Effector memory CD8-positive, alpha-beta T cell (primary cell): ENCODE data around the gene HSPA4.
"Not testable (repeated sequence)": the region's sequence is repeated elsewhere in the genome, so short reads cannot be mapped to it uniquely, and the experiment has no call there.

ENCODE experiments used
- ATAC-seq: fragments of 150-1000 bp; cut with Tn5 transposase; replicated peaks from 2 replicates; pipeline ENCODE4 v1.10.0; 2021; ENCODE audit warnings: mild to moderate bottlenecking, moderate library complexity
- DNase-seq, 3 experiments: peaks; one replicate each; pipeline ENCODE4 v3.0.0; 2021
- H3K27ac Mint-ChIP-seq, 2 donors: one replicate each; pipeline ENCODE4 v1.8.0; 2022; ENCODE audit warnings: mild to moderate bottlenecking in 2 of 2, mixed read lengths in 2 of 2, moderate library complexity in 2 of 2
- H3K27me3 Mint-ChIP-seq, 2 donors: one replicate each; pipeline ENCODE4 v1.8.0; 2022; ENCODE audit warnings: mixed read lengths in 2 of 2
- H3K36me3 Mint-ChIP-seq: one replicate; pipeline ENCODE4 v1.8.0; 2022; ENCODE audit warnings: mild to moderate bottlenecking, moderate library complexity, mixed read lengths; ENCODE audit not compliant: insufficient read depth
- H3K4me1 Mint-ChIP-seq, 2 donors: one replicate each; pipeline ENCODE4 v1.8.0; 2022; ENCODE audit warnings: low read depth in 2 of 2, mixed read lengths in 2 of 2
- H3K4me3 Mint-ChIP-seq, 2 donors: one replicate each; pipeline ENCODE4 v1.8.0; 2022; ENCODE audit warnings: mild to moderate bottlenecking in 2 of 2, mixed read lengths in 2 of 2, moderate library complexity in 2 of 2
- H3K9me3 Mint-ChIP-seq, 2 donors: one replicate each; pipeline ENCODE4 v1.8.0; 2022; ENCODE audit warnings: mixed read lengths in 2 of 2

Gene HSPA4

DNA sequence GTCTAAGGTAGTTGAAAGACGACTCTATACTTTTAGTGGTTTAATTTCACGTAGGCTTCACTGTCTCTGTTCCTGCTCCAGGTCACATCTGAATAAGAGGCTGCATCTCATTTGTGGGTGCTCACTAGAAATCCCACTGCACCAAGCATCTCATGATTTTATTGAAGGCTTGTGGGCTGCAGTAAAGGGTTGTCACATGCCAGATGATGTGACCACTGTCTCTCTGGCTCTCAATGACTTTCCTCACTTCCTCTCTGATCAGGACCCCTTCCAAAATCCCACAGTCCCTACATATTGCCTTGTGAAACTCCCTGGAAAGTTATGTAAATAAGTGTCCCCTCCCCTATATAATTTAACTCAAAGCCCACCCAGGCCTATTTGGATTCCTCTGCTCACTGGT, 16.6 kb upstream of the HSPA4 start:
- no peak overlapping the region for H3K4me3 Mint-ChIP-seq
- H3K27ac Mint-ChIP-seq: no peak overlapping the region
- H3K9me3 Mint-ChIP-seq: no peaks in the 10 kb centered on the region
- H3K36me3 Mint-ChIP-seq: no peaks in the 10 kb centered on the region
- no peaks in the 10 kb centered on the region for H3K27me3 Mint-ChIP-seq
- H3K4me1 Mint-ChIP-seq: peaks cover 6 to 9% of the 10 kb centered on the region in 2 donors
- DNase-seq (no peak), ATAC-seq (no peak)

DNA sequence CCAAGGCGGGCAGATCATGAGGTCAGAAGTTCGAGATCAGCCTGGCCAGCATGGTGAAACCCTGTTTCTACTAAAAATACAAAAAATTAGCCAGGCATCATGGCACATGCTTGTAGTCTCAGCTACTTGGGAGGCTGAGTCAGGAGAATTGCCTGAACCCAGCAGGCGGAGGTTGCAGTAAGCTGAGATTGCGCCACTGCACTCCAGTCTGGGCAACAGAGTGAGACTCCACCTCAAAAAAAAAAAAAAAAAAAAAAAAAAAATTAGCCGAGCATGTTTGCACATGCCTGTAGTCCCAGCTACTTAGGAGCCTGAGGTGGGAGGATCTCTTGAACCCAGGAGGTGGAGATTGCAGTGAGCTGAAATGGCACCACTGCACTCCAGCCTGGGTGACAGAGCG, 15.1 kb upstream of the HSPA4 start:
- H3K4me1 Mint-ChIP-seq, ATAC-seq, H3K27ac Mint-ChIP-seq, H3K9me3 Mint-ChIP-seq, H3K36me3 Mint-ChIP-seq, H3K27me3 Mint-ChIP-seq, DNase-seq, H3K4me3 Mint-ChIP-seq: not testable (repeated sequence)

DNA sequence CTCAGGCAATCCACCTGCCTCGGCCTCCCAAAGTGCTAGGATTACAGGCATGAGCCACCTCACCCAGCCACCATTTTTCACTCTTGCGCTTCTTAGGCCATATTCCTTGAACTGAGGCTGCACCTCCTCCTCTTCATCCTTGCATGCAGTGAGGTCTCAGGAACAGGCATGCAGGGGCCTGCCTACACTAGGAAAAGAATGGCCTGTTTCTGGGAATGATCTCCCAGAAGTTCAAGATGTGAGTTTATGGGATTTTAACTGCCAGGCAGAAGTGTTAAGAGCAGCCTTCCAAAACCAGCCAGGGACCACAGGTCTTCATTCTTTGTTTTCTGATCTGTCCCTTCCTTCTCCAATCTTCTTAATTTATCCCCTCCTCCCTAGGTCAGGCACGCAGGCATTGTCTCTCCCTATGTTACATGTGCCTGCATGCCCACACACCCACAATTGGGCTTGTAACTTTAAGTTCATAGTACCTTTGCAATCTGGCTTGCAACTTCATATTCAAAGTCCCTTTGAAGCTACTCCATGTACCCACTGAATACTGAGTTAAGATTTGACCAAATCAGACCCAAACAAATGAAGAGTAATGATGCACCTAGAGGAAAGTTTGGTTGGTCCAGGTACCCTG, 10.5 kb upstream of the HSPA4 start:
- Mint-ChIP-seq H3K4me3 (no peak overlapping the region), H3K27me3 (no peaks in the 10 kb centered on the region), H3K4me1 (no peaks in the 10 kb centered on the region), H3K27ac (no peak overlapping the region), H3K9me3 (no peaks in the 10 kb centered on the region), H3K36me3 (no peaks in the 10 kb centered on the region)
- DNase-seq (no peak), ATAC-seq (no peak)

DNA sequence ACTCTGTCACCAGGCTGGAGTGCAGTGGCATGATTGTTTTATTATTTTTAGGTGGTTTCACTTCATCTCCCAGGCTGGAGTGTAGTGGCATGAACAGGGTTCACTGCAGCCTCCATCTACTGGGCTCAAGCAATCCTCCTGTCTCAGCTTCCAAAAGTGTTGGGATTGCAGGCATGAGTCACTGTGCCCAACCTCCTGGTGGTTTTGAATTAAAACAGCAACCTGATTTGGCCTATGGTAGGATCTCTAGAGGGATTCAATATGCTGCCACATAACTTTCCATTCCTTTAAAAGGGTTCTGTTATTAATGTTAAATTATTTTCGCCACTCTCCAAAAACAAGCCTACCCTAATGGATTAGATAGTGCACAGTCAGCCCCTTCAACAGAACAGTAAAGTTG, 9.9 kb upstream of the HSPA4 start:
- Mint-ChIP-seq H3K4me3 (no peak overlapping the region), H3K4me1 (no peaks in the 10 kb centered on the region), H3K9me3 (no peaks in the 10 kb centered on the region), H3K27me3 (no peaks in the 10 kb centered on the region), H3K36me3 (no peaks in the 10 kb centered on the region), H3K27ac (no peak overlapping the region)
- ATAC-seq (no peak), DNase-seq (no peak)

DNA sequence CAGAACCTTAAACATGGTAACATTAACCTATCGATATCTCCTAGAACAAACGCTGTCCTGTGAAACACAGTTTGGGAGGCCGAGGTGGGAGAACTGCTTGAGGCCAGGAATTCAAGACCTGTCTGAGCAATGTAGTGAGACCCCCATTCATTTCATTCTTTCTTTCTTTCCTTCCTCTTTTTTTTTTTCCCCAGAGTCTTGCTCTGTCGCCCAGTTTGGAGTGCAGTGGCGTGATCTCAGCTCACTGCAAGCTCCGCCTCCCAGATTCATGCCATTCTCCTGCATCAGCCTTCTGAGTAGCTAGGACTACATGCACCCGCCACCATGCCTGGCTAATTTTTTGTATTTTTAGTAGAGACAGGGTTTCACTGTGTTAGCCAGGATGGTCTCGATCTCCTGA, 5.3 kb upstream of the HSPA4 start:
- ATAC-seq, DNase-seq, H3K36me3 Mint-ChIP-seq, H3K27me3 Mint-ChIP-seq, H3K9me3 Mint-ChIP-seq, H3K4me3 Mint-ChIP-seq, H3K27ac Mint-ChIP-seq: not testable (repeated sequence)
- peaks cover 9 to 12% of the 10 kb centered on the region in 2 donors for H3K4me1 Mint-ChIP-seq

DNA sequence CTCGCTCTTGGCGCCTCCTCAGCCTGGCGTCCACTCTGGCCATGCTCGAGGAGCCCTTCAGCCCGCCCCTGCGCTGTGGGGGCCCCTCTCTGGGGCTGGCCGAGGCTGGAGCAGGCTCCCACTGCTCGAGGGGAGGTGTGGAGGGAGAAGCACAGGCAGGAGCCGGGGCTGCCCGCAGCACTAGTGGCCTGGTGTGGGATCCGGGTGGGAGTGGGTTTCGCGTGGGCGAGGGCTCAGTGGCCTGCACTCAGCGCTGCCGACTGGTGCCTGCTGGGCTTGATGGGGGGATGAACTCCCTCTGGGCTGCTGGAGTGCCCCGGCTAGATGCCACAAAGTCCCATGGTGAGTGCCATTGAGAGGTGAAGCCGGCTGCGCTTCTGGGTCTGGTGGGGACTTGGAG, 4.4 kb upstream of the HSPA4 start:
- Mint-ChIP-seq H3K27me3 (no peaks in the 10 kb centered on the region), H3K4me1 (peaks cover 11 to 15% of the 10 kb centered on the region in 2 donors), H3K27ac (no peak overlapping the region)

DNA sequence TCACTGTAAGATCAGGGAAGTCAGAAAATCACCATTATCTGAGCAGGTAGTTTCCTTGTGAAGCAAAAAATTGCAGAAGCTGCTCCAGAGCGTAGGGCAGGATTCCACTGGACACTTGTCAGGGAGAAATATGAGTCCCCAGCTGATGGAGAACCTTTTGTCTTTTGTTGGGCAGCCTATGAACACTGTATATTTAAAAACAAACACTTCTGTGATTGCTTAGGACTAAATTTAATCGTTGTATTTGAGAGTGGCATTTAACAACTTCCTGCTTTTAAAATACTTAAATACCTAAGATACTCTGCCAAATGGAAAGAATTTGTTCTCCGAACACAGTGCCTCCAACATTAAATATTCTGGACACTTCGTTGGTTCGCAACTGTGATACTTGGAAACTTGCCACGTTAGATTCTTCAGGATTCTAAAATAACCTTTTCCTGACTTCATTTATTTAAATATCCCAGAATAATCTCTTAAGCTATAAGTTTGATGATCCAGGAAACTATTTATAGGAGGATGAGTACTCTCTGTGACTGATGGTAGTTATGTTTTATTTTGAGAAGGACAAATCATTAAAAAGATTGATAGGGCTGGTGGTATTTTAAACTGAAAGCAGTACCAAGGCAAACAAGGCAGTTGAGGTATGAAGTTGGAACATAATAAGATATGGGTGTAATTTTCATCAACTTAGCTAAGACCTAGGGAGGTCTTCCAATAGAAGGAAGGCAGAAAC, 2.7 kb upstream of the HSPA4 start:
- Mint-ChIP-seq H3K9me3 (no peaks in the 10 kb centered on the region), H3K4me3 (no peak overlapping the region), H3K27me3 (no peaks in the 10 kb centered on the region), H3K4me1 (peaks cover 16 to 21% of the 10 kb centered on the region in 2 donors), H3K36me3 (peaks cover 21% of the 10 kb centered on the region), H3K27ac (no peak overlapping the region)
- DNase-seq (no peak), ATAC-seq (no peak)

More for the DNA sequence above, 4.4 kb upstream of the HSPA4 start:
- DNase-seq (no peak), ATAC-seq (no peak)
- Mint-ChIP-seq H3K36me3 (peaks cover 15% of the 10 kb centered on the region), H3K9me3 (no peaks in the 10 kb centered on the region), H3K4me3 (no peak overlapping the region)

DNA sequence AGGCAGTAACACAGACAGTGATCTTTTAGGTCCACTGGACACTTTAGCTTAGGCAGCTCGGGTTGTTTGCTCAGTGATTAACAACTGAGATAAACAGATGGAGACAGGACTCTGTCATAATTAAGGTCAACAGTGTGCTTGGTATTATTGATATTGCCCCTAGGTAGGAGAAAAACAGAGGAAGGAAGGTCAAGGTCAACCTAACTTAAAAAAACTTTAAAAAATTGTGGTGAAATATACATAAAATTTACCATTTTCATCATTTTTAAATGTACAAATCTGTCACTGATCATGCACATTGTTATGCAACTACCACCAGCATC, 2.1 kb upstream of the HSPA4 start:
- H3K36me3 Mint-ChIP-seq: peaks cover 21% of the 10 kb centered on the region
- no peak overlapping the region for H3K27ac Mint-ChIP-seq
- H3K4me1 Mint-ChIP-seq: peaks cover 16 to 23% of the 10 kb centered on the region in 2 donors
- ATAC-seq: no peak
- H3K4me3 Mint-ChIP-seq: no peak overlapping the region
- no peaks in the 10 kb centered on the region for H3K9me3 Mint-ChIP-seq
- H3K27me3 Mint-ChIP-seq: no peaks in the 10 kb centered on the region
- no peak for DNase-seq

DNA sequence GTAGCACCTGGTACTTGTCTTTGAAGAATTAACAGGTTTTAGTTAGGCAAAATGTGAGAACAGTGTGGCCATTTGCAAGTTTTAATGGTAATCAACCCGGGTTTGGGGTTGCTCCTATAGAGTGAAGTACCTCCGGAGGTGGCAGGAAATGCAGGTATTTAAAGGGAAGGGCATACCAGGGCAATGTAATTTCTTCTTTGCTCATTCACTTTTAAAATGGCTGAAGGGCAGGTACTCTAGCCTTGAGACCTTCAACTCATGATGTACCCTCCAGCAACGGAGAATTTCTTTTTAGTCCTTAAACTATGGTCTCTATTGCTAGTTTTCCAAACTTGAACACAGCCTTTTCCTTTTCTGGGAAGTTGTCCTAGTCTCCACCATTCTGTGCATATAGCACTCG, 1.3 kb upstream of the HSPA4 start:
- Mint-ChIP-seq H3K9me3 (no peaks in the 10 kb centered on the region), H3K36me3 (peaks cover 23% of the 10 kb centered on the region), H3K4me3 (peak overlapping the region; percentile 92 to 96), H3K4me1 (peaks cover 20 to 31% of the 10 kb centered on the region in 2 donors), H3K27me3 (no peaks in the 10 kb centered on the region), H3K27ac (peak overlapping the region; percentile 99 to 100)
- ATAC-seq (no peak), DNase-seq (no peak)

DNA sequence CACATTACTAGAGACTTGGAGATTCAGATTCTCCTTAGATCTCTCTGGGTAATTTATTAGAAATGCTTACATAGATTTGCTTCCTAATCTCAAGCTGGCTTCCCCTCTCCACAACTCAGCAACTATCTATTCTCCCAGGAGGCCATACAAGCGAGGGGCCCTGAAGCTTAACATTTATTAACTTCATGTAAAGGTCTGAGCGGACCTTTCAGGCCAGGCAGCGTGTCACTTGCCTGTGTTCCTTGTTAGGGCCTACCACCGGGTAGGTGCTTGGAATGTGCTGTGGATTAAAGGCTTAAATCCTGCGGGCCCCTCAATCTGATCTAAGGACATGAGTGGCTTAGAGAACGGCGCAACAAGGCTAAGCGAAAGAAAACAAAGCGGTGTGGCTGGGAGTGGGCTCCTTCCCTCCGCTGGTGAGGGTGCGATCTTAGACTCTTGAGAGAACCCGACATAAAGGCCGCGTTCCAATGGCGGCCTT, 712 bp upstream of the HSPA4 start:
- Mint-ChIP-seq H3K36me3 (peaks cover 27% of the 10 kb centered on the region), H3K4me1 (peaks cover 25 to 37% of the 10 kb centered on the region in 2 donors), H3K27ac (peak overlapping the region; percentile 99 to 100)

DNA sequence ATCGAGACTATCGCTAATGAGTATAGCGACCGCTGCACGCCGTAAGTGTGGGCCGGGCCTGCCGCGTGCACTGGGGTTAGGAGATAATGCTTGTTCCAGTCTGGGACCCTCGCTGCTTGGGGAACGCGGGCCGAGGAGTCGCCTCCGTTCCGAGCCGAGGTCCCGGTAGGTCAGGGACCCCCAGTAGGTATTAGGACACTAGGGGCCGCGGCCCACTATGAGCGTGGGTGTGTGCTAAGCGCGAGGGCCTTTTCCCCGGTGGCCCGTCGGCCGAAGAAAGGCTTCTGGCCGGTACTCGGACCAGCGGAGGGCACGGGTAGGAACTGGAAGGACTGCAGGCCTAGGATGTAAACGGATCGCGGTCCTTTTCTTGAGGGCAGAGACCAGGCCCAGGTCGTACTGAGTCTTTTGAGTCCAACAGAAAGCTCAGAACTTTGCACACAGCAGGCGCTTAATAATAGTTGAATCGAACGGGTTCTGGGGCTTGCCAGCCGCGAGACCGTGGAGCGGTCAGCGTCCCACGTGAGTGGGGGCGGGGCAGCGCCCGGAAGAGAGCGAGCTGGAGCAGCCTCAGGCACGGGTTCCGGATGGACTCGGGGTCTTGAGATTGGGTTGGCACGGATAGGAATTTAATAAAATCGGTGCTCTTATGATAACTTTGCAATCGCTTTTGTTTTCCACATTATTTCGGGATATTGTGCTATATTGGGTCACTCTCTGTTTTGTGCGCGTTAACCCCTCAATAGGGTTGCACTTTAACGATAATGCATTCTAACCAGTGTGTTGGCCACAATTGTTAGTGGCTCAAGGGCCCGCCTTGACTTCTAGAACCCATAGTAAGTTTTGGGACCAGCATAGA, 733 bp downstream of the HSPA4 start:
- ATAC-seq: no peak
- H3K27me3 Mint-ChIP-seq: no peaks in the 10 kb centered on the region

More for the DNA sequence above, 712 bp upstream of the HSPA4 start:
- Mint-ChIP-seq H3K27me3 (no peaks in the 10 kb centered on the region), H3K4me3 (peak overlapping the region; percentile 92 to 96), H3K9me3 (no peaks in the 10 kb centered on the region)
- ATAC-seq (no peak), DNase-seq (no peak)

DNA sequence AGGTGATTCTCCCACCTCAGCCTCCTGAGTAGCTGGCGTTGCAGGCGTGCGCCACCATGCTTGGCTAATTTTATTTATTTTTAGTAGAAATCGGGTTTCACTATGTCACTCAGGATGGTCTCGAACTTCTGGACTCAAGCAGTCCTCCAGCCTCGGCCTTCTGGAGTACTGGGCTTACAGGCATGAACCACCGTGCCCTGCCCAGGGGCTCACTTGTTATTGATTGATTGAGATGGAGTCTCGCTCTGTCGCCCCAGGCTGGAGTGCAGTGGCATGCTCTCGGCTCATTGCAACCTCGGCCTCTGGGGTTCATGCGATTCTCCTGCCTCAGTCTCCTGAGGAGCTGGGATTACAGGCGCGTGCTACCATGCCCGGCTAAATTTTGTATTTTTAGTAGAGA, 1.6 kb downstream of the HSPA4 start:
- peak overlapping the region; percentile 99 to 100 for H3K27ac Mint-ChIP-seq
- no peaks in the 10 kb centered on the region for H3K27me3 Mint-ChIP-seq
- peak overlapping the region; percentile 92 to 96 for H3K4me3 Mint-ChIP-seq
- DNase-seq (no peak), ATAC-seq (no peak)
- peaks cover 27% of the 10 kb centered on the region for H3K36me3 Mint-ChIP-seq
- peaks cover 34 to 57% of the 10 kb centered on the region in 2 donors for H3K4me1 Mint-ChIP-seq
- H3K9me3 Mint-ChIP-seq: no peaks in the 10 kb centered on the region

More for the DNA sequence above, 733 bp downstream of the HSPA4 start:
- peak overlapping the region; percentile 92 to 96 for H3K4me3 Mint-ChIP-seq
- DNase-seq: peak; percentile 20 to 37 (median 33)
- H3K36me3 Mint-ChIP-seq: peaks cover 27% of the 10 kb centered on the region
- no peaks in the 10 kb centered on the region for H3K9me3 Mint-ChIP-seq
- peaks cover 29 to 48% of the 10 kb centered on the region in 2 donors for H3K4me1 Mint-ChIP-seq
- peak overlapping the region; percentile 99 to 100 for H3K27ac Mint-ChIP-seq

DNA sequence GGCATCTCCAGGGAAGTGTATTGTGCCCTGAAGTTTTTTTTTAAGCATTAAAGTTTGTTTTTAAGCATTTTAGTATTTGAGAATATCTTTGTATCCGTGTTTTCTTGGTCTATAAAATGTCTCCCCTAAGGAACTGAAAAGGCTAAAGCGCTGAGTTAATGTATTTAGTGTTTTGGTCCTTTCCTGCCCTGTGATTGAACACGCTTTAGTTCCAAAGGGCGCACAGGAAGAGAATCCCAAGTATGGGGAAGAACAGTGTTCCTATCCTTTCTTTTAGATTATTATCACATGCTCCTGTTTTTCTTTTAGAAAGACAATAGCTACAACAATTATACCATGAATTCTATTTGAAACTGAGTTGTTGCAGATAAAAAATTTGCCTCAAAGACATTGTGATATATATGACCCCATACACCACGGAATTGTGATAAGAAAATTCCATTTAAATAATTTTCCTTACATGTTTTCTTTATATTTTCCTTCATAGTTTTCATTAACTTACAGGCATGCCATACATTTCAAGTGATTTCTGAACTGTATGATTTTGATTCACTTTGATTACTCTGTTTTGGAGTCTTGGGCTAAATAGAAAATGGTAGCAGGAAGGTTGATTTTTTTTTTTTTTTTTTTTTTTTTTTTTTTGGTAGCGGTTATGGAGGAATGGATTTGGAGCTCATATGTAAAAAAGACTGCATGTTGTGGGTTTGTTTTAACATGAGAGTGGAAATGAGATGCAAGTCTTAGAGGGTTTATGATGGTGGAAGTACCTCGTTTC, 3.1 kb downstream of the HSPA4 start:
- DNase-seq: no peak
- no peaks in the 10 kb centered on the region for H3K27me3 Mint-ChIP-seq
- no peak for ATAC-seq
- H3K36me3 Mint-ChIP-seq: peaks cover 27% of the 10 kb centered on the region
- peak overlapping the region in 1 of 2 donors; percentile 49 for H3K27ac Mint-ChIP-seq
- peak overlapping the region in 1 of 2 donors; percentile 92 for H3K4me3 Mint-ChIP-seq
- H3K9me3 Mint-ChIP-seq: no peaks in the 10 kb centered on the region
- peaks cover 37 to 62% of the 10 kb centered on the region in 2 donors for H3K4me1 Mint-ChIP-seq
